ENCODE results near the gene MIOX.

GRCh38 chr22:50475652-50476002 lies 11.0 kb upstream of the MIOX start:
- TF ChIP-seq POLR2AphosphoS5 (IDR thresholded peaks at IDR 0.05; ENCODE audit: low read depth) (no peak), REST (IDR thresholded peaks at IDR 0.05; ENCODE audit: unreplicated experiment) (no peak), CREB1 (CRISPR knock-in tag; IDR thresholded peaks at IDR 0.05; ENCODE audit: low read depth) (no peak), CTCF (conservative IDR thresholded peaks at IDR 0.05; ENCODE audit: low read depth in 2 of 2) (no peak), JUNB (IDR thresholded peaks at IDR 0.05; ENCODE audit: unreplicated experiment) (no peak), EZH2phosphoT487 (IDR thresholded peaks at IDR 0.05; ENCODE audit: unreplicated experiment) (no peak)
